Measurements from ENCODE around the gene XRN2.

DNA sequence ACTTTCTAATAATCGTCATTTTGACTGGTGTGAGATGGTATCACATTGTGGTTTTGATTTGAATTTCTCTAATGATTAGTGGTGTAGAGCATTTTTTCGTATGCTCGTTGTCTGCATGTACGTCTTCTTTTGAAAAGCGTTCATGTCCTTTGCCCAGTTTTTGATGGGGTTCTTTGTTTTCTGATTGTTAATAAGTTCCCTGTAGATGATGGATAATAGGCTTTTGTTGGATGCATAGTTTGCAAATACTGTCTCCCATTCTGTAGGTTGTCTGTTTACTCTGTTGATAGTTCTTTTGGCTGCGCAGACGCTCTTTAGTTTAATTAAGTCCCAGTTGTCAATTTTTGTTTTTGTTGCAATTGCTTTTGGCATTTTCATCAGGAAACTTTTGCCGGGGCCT, 32.3 kb upstream of the XRN2 start:
- TF ChIP-seq, protein P1, sequence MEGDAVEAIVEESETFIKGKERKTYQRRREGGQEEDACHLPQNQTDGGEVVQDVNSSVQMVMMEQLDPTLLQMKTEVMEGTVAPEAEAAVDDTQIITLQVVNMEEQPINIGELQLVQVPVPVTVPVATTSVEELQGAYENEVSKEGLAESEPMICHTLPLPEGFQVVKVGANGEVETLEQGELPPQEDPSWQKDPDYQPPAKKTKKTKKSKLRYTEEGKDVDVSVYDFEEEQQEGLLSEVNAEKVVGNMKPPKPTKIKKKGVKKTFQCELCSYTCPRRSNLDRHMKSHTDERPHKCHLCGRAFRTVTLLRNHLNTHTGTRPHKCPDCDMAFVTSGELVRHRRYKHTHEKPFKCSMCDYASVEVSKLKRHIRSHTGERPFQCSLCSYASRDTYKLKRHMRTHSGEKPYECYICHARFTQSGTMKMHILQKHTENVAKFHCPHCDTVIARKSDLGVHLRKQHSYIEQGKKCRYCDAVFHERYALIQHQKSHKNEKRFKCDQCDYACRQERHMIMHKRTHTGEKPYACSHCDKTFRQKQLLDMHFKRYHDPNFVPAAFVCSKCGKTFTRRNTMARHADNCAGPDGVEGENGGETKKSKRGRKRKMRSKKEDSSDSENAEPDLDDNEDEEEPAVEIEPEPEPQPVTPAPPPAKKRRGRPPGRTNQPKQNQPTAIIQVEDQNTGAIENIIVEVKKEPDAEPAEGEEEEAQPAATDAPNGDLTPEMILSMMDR (IDR thresholded peaks at IDR 0.05): no peak
- TF ChIP-seq EZH2 (IDR thresholded peaks at IDR 0.05; ENCODE audit: borderline replicate concordance, insufficient read depth, low read depth, low read length, poor library complexity, severe bottlenecking): no peak
